WTC11 (cell line): ENCODE measurements around the gene ARL15.

Experiments used
- FOXJ3 ChIP-seq: sonication (generic); formaldehyde crosslinking; IDR thresholded peaks from 2 replicates; pipeline ENCODE4 v1.9.0; 2021; ENCODE audit warnings: missing genetic modification reagents, mild to moderate bottlenecking, borderline replicate concordance
- NR2C2 ChIP-seq: sonication (generic); formaldehyde crosslinking; IDR thresholded peaks from 2 replicates; pipeline ENCODE4 v1.8.0; 2022; ENCODE audit warnings: mild to moderate bottlenecking, missing genetic modification reagents
- TF ChIP-seq, protein P1 (sequence below): sonication (generic); formaldehyde crosslinking; IDR thresholded peaks from 2 replicates; pipeline ENCODE4 v1.8.1; 2022; ENCODE audit warnings: low read depth, mild to moderate bottlenecking, moderate library complexity, missing genetic modification reagents, borderline replicate concordance
- TF ChIP-seq, protein P2 (sequence below): sonication (generic); formaldehyde crosslinking; IDR thresholded peaks from 2 replicates; pipeline ENCODE4 v1.8.1; 2022; ENCODE audit warnings: low read depth, missing genetic modification reagents, borderline replicate concordance

DNA sequence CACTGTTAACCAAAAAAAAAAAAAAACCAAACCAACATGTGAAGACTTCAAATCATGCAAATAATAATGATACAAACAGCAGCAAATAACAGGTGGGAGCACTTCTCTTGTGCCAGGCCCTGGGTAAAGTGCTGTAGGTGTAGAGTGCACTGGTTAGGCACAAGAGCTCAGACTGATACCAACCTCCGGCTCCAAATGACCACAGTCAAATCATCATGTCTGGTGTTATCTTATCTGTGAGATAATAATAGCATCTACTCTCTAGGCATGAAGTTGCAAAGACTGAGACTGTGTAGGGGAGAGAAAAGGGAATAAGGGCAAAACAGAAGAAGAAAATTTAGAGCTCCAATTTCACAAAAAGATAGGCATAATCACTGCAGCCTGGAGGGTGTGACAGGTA is 159.5 kb downstream of the ARL15 start:
- TF ChIP-seq FOXJ3 (CRISPR knock-in tag), result no peak
- TF ChIP-seq, protein P1, sequence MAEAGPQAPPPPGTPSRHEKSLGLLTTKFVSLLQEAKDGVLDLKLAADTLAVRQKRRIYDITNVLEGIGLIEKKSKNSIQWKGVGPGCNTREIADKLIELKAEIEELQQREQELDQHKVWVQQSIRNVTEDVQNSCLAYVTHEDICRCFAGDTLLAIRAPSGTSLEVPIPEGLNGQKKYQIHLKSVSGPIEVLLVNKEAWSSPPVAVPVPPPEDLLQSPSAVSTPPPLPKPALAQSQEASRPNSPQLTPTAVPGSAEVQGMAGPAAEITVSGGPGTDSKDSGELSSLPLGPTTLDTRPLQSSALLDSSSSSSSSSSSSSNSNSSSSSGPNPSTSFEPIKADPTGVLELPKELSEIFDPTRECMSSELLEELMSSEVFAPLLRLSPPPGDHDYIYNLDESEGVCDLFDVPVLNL (CRISPR knock-in tag), result no peak
- TF ChIP-seq, protein P2, sequence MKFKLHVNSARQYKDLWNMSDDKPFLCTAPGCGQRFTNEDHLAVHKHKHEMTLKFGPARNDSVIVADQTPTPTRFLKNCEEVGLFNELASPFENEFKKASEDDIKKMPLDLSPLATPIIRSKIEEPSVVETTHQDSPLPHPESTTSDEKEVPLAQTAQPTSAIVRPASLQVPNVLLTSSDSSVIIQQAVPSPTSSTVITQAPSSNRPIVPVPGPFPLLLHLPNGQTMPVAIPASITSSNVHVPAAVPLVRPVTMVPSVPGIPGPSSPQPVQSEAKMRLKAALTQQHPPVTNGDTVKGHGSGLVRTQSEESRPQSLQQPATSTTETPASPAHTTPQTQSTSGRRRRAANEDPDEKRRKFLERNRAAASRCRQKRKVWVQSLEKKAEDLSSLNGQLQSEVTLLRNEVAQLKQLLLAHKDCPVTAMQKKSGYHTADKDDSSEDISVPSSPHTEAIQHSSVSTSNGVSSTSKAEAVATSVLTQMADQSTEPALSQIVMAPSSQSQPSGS (CRISPR knock-in tag), result no peak
- TF ChIP-seq NR2C2 (CRISPR knock-in tag), result no peak
